DMS 273 (cell line): ENCODE data around the gene SSTR4.
"Not testable (repeated sequence)": the region's sequence is repeated elsewhere in the genome, so short reads cannot be mapped to it uniquely, and the experiment has no call there.

ENCODE experiments used
- DNase-seq: peaks from one replicate; lab custom pipeline; 2025; ENCODE audit not compliant: unreplicated experiment; lab: John Stamatoyannopoulos, UW

SSTR4 gene

DNA sequence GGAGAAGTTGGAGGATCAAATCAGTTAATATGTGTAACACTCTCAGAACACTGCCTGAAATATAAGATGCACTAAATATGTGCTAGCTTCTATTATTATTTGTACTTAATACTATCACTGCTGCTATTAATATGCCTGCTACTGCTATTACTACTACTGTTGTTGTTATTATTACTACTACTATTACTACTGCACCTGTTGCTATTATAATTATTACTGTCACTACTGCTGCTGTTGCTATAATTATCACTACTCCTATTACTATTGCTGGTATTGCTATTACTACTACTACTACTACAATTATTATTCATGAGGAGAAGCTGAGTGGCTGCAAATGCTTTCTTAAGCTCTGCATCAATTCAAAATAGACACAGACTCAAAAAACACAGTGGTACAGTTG is 16.7 kb upstream of the SSTR4 start:
- DNase-seq, result no peak

DNA sequence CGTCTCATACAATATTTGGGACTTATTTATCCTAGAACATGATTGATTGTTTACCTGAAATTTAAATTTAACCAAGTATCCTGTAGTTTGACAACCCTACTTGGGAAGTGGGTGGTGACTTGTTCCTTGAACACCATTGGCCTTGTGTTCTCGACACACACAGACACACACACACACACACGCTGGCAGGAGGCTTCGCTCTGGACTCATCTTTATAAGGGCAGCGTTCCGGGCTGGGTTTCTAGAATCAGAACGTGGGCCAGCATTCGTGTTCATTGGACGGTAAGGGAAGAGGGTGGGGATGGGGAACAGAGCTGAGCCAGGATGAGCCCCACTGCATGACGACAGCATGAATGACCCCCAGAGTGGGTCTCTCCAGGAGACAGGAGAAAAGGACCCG is 16.2 kb upstream of the SSTR4 start:
- DNase-seq, result no peak

DNA sequence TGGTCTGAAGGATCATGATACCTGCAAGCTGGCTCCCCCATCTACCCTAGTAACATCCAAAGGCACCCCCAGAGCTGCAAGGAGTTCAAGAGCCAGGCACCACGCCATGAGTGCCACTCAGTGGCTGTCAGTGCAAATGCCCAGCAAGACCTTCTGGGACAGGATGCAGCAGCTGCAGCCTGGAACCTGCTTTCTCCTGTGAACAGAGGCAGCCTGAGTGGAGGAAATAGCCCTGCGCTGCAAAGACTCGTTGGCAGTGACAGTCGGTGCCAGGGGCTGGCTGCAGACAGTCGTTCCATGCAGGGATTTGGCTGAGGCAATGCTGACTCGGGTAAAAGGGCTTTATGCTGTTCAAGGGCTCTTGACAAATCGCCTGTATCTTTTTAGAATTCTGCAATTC is 15.7 kb upstream of the SSTR4 start:
- DNase-seq, result no peak

DNA sequence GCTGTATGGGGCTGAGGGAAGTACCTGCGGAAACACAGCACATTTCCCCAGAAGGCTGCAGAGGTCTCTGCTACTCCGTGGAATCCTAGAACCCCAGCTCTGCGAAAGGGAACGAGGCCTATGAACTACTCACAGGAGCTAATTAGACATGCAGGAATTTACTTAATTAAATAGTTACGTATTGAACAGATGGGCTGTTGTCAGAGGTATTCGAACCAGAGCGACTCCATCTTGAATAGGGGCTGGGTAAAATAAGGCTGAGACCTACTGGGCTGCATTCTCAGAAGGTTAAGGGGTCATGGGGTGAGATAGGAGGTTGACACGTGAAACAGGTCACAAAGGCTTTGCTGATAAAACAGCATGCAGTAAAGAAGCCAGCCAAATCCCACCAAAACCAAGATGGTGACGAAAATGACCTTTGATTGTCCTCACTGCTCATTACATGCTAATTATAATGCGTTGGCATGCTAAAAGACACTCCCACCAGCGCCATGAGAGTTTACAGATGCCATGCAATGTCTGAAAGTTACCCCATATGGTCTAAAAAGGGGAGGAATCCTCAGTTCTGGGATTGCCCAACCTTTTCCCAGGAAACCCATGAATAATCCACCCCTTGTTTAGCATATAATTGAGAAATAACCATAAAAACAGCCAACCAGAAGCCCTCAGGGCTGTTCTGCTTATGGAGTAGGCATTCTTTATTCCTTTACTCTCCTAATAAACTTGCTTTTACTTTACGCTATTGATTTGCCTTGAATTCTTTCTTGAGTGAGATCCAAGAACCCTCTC is 14.7 kb upstream of the SSTR4 start:
- DNase-seq, result no peak

DNA sequence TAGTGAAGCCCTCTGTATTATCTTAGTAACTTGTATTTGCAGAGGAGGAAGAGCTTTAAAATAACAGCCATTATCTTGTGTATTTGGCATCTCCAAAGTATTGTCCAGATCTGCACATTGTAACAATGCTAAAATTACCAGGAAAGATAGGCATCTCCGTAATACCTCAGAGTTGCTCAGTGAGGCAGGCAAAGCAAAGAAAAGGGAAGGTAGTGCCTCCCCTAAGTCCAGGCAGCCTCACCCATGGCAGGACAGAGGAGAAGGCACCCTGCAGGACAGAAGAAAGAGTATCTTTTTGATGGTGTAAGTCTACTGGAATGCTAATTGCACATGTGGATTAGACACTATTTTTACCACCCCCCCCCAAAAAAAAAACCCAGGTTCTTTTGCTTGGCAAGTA is 13.6 kb upstream of the SSTR4 start:
- no peak for DNase-seq

DNA sequence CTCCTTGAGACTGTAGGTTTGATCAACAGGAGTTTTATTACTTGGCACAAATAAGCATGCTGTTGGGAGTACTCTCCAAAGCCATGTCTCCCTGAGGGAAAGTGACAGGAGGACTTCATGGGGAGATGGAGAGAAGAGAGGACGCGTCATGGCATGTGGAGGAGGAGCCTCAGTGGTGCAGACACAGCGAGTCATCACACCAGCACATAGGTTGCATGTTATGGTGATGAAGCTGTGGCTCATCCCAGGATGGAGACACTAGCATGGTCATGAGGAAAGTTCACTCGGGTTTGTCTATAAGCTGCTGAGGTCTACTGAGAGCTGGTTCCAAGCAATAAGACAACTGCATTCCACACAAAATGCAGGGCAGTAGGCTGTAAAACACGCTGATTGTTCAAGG is 13.2 kb upstream of the SSTR4 start:
- no peak for DNase-seq

DNA sequence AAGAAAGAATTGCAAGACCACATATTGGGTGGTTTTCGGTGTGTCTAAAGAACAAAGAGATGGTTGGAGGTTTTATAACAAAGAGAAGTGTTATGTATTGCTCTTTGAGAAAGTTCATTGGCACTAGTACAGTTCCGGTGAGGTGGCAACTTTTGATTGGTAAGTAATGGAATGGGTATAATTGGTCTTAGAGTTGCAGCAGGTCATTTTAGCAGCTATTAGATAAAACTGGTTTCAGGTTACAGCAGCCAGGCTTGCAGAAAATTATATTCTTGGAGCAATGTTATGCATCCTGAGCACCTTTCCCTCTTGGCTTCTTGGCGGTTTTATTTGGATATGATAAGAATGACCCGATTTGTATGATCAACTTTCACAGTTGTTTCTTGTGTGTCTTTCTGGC is 12.3 kb upstream of the SSTR4 start:
- no peak for DNase-seq

DNA sequence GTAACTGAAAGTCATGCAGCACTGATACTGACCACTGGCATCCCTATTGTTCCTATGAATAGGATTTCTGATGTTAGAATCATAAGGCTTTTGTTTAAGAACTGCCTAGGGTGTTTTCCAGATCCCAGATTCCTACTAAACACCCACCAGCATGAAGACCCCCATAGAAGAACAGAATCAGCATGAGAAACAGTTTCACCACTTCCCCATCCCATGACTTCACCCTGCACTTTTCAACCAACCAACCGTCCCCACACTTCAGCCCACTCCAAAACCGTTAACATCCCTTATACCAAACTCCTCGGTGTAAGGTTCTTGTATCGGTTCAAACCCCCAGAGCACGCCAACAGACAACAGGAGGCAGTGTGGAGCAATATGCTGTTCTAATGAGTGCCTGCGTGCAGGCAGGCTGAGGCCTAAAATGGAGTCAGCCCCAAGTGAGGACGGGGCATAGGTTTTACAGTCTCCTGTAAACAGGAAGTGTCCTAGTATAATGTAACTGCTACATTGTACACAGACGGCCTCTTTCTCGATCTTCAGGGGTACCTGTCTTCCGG is 11.4 kb upstream of the SSTR4 start:
- no peak for DNase-seq

DNA sequence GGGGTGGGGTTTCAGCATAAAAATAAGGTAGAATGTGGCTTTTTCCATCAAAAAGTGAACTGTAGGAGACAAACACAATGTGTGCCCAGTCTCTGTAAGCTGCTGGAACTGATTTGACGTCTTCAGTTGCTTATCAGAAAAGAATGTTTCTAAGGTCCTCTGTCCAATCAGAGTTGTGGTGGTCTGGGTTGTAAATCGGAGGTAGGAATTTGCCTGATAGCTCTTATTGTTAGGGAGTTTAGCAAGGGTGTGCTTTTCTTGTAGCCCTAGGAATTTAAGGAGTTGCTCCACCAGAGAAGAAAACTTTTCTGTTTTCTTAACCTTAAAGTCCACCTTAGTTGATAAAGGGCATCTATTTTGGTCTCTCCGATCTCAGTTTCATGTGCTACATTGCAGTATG is 10.4 kb upstream of the SSTR4 start:
- no peak for DNase-seq

DNA sequence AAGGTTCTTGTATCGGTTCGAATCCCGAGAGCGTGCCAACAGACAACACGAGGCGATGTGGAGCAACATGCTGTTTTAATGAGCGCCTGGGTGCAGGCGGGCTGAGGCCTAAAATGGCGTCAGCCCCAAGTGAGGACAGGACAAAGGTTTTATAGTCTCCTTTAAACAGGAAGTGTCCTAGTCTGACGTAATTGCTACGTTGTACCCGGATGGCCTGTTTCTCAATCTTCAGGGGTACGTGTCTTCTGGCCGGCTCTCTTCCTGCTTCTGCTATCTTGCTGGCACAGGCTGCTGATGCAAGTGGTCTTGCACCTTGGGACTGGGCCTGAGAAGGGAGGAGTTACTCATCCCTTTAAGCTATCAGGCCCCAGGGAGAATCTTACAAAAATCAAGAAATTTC is 9.6 kb upstream of the SSTR4 start:
- DNase-seq, result not testable (repeated sequence)

DNA sequence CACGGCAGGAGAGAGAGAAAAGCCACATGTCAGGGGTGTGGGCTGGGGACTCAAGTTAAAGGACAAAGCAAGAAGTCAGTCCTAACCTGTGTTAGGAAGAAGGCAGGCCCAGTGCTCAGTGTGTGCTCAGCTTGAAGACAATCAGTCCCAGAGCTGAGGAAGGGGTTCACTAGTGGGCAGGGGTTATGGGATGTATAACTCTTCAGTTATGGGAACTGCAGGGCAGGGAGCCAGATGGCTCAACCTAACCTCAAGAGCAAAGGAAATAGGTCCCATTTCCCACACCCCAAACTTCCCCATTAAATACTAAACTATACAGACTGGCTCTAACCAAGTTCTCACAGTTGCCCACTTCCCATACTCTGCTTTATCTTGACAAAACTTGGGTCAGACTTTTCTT is 7.4 kb upstream of the SSTR4 start:
- no peak for DNase-seq

DNA sequence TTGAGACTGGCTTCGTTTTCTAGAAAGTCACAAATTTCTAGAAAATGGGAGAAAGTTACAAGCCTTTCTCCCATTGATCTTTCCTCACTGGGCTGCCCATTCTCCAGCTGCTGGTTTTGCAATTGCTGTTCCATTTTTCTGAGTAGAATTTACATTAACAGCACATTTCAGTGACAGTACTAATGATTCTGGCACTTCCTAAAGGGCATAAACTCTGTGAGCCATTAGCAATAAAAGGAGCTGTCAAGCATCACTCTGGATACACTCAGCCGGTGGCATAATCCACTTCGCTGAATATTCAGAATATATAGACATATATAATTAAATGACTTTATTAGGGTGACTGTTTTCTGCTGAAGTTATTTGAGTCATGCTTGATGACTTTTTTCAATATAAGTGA is 6.7 kb upstream of the SSTR4 start:
- DNase-seq, result no peak

DNA sequence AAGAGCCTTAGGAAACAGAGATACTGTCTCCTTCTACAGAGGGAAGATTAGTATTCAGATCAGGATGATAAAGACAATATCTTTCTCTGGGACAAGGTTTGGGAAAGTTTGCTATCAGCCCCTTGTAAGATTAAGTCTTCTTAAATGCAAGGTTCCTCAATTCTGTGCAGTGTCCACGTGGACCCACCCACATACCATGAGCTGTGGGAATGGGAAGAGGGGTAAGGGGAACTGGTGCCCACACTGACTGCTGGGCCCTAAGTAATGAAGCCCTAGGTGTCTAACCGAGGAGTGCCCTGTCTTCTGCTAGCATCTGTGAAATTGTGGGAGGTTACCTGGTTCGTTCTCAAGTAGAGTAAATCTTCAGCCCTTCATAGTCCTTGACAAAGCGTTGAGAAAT is 5.8 kb upstream of the SSTR4 start:
- no peak for DNase-seq

DNA sequence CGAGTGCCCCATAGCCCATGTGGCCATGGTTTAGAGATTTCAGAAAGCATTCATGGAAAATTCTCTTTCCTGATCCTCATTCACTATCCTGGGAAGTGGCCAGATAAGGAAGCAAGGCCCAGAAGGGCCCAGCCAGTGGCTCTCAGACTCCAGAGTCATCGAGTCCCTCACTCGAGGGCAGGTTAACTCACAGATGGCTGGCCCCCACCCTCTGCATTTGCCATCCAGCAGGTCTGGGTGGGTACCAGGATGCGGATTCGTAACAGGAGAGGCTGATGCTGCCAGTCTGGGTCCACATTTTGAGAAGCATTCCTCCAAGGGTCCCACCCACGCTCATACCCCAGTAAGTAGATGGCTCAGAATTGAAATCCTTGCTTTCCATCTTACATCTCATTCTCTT is 3.8 kb upstream of the SSTR4 start:
- DNase-seq, result no peak

DNA sequence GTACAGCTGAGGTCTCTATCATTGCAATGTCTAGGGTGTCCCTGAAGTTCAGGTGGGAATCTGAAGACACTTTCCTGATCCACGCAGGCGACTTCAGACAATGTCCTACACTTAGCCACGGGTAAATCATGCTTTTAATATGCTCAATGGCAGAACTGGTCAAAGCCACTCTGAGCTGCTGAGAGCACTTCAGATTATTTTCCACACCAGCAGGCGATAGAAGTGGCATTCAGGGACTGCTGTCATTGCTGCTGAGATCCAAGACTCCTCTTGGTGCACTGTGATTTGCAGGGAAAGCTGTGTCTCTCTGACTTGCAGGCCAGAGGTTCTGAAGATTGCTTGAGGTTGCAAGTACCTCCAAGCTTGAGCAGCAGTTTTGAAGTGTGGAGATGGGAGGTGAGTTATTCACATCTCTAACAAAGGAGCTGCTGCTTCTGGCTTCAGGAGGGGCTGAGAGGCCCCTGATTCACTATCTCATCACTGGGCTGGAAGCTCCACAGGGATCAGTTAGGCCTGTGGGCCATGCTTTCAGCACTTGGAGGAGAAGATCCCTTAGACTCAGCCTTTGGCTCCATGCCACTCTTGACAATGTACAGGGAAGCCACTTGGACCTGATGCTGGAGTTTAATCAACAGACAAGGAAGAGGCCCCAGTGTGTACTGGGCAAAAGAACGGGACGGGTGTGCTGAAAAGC is 2.9 kb upstream of the SSTR4 start:
- DNase-seq, result no peak

DNA sequence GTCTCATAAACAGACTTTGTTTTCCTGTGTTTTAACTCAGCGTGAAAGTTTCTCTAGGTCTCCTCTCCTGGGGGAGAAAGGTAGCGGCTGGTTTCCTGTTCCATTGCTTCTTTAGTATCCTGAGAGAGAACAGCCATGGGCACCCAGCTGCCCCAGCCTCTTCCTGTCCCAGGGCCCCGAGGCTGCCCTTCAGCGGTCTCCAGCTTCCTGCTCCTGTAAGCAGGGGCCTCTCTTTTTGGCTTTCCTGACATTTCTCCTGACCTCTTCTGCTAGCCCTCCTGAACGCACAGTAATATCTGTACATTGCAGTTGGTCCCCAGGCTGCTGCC is 2.4 kb upstream of the SSTR4 start:
- DNase-seq, result no peak

DNA sequence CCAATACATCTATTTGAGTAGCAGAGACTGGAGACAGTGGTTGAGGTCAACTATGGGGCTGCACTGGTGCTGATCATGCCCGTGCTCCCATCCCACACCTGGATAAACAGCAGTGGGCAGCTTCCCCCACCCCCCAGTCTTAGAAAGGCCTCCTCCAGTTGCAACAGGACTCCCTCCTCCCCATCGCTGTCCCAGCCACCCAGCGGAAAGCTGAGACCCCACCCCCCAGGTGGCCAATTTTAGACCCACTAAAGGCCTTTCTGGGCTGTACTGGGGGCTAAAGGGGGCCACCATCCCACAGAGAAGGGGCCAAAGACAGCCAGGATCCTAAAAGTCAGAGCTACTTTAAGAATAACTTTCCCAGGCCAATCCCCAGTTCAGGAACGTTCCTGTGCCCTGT is 1.2 kb upstream of the SSTR4 start:
- DNase-seq, result no peak

DNA sequence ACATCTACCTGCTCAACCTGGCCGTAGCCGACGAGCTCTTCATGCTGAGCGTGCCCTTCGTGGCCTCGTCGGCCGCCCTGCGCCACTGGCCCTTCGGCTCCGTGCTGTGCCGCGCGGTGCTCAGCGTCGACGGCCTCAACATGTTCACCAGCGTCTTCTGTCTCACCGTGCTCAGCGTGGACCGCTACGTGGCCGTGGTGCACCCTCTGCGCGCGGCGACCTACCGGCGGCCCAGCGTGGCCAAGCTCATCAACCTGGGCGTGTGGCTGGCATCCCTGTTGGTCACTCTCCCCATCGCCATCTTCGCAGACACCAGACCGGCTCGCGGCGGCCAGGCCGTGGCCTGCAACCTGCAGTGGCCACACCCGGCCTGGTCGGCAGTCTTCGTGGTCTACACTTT is 619 bp downstream of the SSTR4 start:
- no peak for DNase-seq

DNA sequence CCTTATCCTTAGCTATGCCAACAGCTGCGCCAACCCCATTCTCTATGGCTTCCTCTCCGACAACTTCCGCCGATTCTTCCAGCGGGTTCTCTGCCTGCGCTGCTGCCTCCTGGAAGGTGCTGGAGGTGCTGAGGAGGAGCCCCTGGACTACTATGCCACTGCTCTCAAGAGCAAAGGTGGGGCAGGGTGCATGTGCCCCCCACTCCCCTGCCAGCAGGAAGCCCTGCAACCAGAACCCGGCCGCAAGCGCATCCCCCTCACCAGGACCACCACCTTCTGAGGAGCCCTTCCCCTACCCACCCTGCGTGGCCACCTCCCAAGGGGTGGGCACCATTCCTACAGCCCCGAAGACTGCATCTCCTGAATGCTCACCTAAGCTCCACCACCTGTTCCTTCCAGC is 1.3 kb downstream of the SSTR4 start:
- DNase-seq, result no peak

DNA sequence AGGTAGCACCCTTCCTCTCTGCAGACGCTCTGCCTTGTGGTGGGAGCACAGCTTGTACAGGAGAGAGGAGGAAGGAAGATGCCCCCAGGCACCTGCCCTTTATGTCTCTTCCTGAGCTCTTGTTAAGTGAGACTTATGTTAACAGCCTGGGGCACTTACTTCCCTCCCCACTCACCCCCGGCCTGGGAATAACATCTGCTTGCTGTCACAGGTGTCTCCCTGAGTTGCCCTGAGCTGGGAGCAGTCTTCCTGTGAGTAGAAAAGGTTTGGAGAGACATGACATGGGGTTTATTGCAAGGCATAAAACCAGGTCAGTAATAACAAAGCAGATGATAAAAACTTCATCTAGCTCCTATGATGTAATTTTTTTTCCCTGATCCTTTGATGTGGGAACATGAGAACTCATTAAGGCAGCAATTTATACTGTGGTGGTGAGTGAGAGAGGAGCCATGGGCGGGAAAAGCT is 1.9 kb downstream of the SSTR4 start:
- no peak for DNase-seq

DNA sequence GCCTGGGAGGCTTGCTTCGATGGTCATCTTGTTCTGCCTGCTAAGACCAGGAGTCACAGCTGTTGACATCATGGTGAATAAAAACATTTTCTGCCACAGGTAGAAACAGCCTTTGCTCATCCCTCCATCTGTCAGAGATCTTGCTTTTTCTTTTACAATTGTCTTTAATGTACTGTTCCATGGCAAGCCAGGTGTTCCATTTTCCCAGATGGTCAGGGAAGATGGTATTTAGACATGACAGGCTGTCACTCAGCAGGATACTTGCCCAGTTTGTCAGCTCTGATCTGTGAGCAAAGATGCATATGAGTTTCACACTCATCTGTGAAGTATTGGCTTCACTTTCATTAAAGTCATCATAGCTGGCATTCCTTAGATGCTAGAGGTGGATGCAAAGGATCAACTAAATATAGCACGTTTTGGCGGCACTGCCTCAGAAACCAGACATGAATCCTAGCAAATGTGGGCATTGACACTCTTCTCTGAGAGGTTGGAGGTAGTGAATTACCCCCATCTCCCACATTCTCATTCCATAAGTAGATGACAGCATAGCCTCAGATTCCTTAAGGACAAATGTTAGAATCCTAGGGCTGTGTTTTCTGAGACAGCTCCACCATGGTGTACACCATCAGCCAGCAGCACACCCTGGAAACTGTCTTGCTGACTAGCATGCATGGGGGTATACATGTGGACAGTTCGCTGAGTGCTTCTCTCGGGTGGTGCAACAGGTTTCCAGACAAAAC is 4.2 kb downstream of the SSTR4 start:
- no peak for DNase-seq
